Stimulated activated CD8-positive, alpha-beta memory T cell treated with anti-CD3 and anti-CD28 coated beads, Interleukin-15, amount 100 ng/mL, for 24 hours (primary cell): ENCODE data around the gene RIOK2.

Experiments used
- DNase-seq: peaks from one replicate; pipeline ENCODE4 v3.0.0-alpha.2; 2020; ENCODE audit warnings: low read depth

RIOK2 gene

DNA sequence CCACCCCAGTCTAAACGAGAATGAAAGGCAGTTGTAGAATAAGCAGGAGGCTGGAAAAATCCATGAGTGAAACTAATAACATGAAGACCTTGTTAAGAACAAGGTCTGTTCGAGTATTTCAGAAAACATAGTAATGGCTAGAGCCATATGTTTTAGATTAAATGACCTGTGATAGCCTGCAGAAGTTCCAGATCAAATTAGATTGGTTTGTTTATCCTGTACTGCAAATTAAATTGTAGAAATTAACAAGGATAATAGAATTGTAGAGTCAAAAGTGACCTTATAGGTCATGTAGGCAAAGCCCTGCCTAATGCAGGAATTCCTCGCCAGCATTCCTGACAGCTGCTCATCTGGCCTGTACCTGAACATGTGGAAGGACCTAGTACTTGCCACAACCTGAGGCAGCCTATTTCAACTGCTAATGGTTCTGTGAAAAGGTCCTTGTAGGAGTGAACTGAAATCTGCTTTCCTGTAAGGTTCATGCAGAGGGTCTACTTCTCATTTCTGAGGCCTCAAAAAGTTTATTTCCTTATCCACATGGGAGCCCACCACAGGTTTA, 57.8 kb downstream of the RIOK2 start:
- DNase-seq, result no peak

DNA sequence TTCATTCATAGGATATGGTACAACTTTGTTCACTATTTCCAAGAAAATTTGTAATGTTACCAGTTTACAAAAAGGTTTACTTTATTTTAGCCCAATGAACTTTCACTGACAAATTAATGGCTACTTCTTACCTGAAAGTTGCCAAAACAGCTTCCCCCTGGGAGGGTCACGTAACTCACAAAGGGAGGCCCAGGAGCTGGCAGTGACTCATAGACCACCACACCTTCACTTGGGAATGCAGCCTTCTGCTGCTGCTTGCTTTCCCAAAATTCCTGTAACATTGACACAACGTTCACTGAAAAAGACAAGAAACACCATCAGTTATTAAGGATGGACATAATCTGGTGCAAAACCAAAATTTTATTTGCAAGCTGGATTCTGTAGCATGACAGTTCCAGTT, 58.7 kb downstream of the RIOK2 start:
- DNase-seq, result no peak

DNA sequence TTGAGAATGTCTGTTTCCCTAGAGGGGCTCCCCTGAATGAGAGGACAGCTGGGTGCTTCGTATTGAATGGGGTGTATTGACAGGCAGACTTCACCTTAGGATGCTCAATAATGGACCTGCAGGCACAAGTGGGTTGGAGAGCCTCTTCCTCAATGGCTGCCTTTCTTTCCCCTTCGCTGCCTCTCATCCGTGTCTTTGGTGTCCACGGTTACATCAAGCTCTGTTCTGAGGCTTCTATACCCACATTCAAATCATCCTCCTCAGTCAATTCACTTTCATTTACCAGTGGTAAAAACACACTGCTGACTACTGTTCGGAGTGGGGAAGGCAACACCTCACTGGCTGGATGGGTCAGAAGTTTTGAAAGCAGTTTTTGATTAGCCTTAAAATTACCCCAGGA, 61.2 kb downstream of the RIOK2 start:
- DNase-seq, result no peak

DNA sequence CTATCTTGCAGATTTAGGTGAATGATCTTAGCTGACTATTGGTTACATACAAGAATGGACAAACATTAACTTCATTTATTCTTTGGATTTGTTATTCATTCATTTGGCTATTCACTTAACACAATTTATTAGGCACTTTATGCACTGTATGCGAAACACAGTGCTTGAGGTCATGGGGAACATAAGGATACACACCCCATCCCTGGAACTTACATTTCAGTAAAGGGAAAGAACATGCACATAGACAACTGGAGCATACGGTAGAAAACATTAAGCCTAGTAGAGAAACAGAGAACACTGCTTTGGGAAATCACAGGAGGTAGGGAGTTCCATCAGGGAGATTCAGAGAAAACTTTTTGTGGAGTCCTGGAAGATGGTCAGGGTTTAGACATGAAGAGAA, 62.9 kb downstream of the RIOK2 start:
- no peak for DNase-seq

DNA sequence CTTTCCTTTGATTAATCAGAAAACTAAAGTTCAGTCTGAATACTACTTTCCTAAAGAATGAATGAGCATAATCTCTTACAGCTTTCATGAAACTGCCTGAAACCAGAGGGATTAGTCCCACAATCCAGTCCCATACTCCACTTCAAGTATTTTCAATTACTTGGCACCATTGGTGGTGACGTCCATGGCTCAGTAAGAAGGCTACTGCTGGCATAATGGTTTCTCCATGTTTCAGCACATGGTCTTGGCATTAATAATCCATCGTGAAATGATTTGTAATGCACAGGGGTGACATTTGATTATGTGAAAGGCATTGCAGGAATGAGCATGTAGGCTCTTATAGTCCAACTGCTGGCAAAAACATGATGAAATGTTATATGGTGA, 64.0 kb downstream of the RIOK2 start:
- no peak for DNase-seq

DNA sequence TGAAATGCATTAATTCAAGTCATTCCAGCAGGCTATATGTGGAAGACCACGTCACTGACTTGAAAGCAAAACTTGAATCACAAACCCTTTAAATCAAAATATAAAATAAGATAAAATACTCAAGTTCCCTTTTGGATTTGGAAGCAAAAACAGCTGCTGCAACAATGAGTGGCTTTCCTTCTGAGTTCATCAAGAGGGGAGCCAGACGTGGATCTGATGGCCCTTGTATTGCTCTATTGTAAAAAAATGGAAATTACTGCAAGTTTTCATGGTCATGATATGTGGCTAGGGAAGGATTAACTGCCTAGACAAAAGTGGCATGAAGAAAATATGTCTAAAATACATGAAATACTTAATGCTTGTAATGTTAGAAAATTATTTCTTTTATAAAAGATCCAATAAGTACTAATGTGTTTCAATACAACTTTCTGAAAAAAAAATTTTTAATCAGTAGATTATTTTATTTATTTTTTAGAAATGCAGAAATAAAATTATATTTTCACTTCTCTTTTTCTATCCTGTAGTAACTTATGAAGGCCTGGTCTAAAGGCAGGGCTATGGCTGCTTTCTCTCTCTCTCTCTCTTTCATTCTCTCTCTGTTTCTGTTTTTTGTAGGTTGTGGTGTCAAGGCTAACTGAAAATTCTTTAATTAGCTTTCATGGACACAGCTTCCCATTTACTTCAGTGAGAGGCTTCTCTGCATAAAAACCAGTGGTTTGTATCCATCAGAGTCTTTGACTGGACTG, 64.6 kb downstream of the RIOK2 start:
- no peak for DNase-seq

DNA sequence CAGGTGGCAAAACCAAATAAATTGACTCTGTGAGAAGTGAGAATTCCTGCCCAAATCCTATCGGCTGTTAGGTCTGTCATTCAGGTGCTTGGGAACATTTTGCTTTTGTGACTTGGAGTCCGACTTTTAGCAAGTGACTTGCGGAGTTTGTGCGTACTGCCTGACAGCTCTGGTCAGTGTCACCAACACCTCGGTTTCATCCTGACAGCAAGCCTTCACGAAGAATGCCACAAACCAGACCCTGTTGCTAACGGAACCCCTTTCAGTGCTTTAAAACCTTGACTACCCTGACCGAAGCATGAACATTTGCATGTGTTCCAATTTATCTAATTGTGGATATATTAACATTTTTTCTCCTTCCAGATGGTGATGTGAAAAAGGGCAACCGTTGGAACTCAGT, 67.1 kb downstream of the RIOK2 start:
- DNase-seq, result no peak

DNA sequence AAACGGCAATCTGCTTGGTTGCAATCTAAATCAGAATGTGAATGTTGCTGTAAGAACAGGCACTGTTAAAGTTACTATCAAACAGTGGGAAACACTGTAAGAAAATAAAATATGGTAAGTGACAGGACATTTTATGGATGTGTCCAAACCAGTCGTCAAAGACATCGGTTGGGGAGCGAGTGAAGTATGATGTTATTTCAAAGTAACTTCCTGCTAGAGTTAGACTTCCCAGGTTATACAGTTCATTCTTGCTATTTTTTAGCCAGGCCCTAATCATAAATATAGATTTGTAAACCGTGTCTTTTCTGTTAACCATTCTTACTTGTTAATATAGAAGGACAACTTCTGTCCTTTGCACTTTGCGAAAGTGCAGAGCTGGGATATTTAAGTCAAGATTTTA, 70.8 kb downstream of the RIOK2 start:
- DNase-seq, result no peak

DNA sequence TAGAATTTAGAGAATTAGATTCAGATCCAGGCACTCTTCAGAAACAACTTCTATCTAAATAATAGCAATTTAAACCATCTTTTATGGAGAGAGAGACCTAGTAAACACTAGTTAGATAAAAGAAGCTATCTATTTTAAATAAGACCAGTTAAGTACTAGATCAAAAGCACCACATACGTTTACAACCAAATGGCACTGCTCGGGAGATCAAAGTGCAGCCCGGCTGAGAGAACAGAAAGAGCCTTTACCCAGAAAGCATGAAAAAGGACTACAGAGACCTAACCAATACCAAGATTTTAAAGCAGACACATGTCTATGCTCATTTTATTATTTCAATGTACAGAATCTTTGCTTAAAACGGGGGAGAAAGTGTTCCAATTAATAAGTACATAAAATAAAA, 71.4 kb downstream of the RIOK2 start:
- no peak for DNase-seq

DNA sequence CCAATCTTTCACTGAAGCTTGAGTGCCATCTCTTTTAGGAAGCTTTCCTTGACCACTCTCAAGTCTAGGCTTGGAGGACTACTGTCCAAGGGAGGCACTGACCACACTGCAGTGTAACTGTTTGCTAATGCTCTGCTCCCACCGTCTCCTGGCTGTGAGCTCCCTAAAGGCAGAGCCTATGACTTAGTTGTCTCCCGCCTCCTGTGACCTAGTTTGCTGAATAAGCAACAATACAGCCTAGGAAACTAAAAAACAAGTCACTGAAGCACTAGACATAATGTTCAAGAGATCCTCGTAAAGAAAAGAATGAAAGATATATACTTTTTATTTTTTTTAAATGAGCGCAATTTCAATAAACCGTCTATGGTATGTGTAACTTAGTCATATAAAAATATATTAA, 72.0 kb downstream of the RIOK2 start:
- DNase-seq, result no peak
